Keratinocyte (primary cell): ENCODE data around the gene THBD. TPM values are rescaled to one million over a fixed set of nuclear protein-coding genes. Genes with fewer than 3 reads are reported as not detected.

Experiments
- DNase-seq: peaks from one replicate; pipeline ENCODE4 v3.0.0-alpha.2; 2011; ENCODE audit warnings: low read depth, missing footprints, low spot score
- FAIRE-seq: peaks from 2 replicates; lab custom pipeline; 2011; peaks lifted over from hg19 to GRCh38; lab: Jason Lieb, UNC
- H2AFZ ChIP-seq: 2 replicates; pipeline ENCODE4 v1.6.0; 2012; ENCODE audit warnings: low read length, control low read depth, inconsistent platforms; ENCODE audit not compliant: control insufficient read depth
- H3K27ac ChIP-seq: 2 replicates; pipeline ENCODE4 v1.5.1; 2011; ENCODE audit warnings: low read length; ENCODE audit not compliant: control insufficient read depth, insufficient read depth
- H3K27me3 ChIP-seq: 3 replicates; pipeline ENCODE4 v1.6.0; 2011; ENCODE audit warnings: low read length; ENCODE audit not compliant: control insufficient read depth, insufficient read depth; ENCODE audit errors: extremely low read depth
- H3K36me3 ChIP-seq, 2 experiments: 2 replicates in 1 of 2; 3 replicates in 1 of 2; pipeline ENCODE4 v1.5.1; 2011; ENCODE audit warnings: low read length in 2 of 2, mild to moderate bottlenecking in 1 of 2; ENCODE audit not compliant: control insufficient read depth in 2 of 2, insufficient read depth in 2 of 2; ENCODE audit errors: extremely low read depth in 1 of 2
- H3K4me1 ChIP-seq: 3 replicates; pipeline ENCODE4 v1.5.1; 2011; ENCODE audit warnings: low read length; ENCODE audit not compliant: control insufficient read depth, insufficient read depth; ENCODE audit errors: extremely low read depth
- H3K4me2 ChIP-seq: 3 replicates; pipeline ENCODE4 v1.6.0; 2011; ENCODE audit warnings: low read depth, low read length; ENCODE audit not compliant: control insufficient read depth, insufficient read depth; ENCODE audit errors: extremely low read depth
- H3K4me3 ChIP-seq, 3 experiments: fragments of 200-600 bp in 1 of 3; sonication (generic) in 1 of 3; 2 replicates in 2 of 3; 3 replicates in 1 of 3; pipeline ENCODE4 v1.5.1; 2011 to 2016; ENCODE audit warnings: low read length in 3 of 3, mild to moderate bottlenecking in 3 of 3, control low read depth in 2 of 3, inconsistent platforms in 1 of 3, low read depth in 1 of 3, mixed read lengths in 1 of 3, mixed run types in 1 of 3, moderate library complexity in 1 of 3; ENCODE audit not compliant: control insufficient read depth in 2 of 3, insufficient read depth in 2 of 3; ENCODE audit errors: extremely low read depth in 1 of 3
- H3K79me2 ChIP-seq: 2 replicates; pipeline ENCODE4 v1.6.0; 2012; ENCODE audit warnings: low read length; ENCODE audit not compliant: control insufficient read depth, insufficient read depth
- H3K9ac ChIP-seq: 3 replicates; pipeline ENCODE4 v1.6.0; 2011; ENCODE audit warnings: low read length; ENCODE audit not compliant: control insufficient read depth, insufficient read depth; ENCODE audit errors: extremely low read depth
- H3K9me1 ChIP-seq: 3 replicates; pipeline ENCODE4 v1.6.0; 2011; ENCODE audit warnings: low read length; ENCODE audit not compliant: control insufficient read depth, insufficient read depth; ENCODE audit errors: extremely low read depth
- H3K9me3 ChIP-seq: 2 replicates; pipeline ENCODE4 v1.5.1; 2012; ENCODE audit warnings: low read depth, low read length; ENCODE audit not compliant: control insufficient read depth
- H4K20me1 ChIP-seq: 3 replicates; pipeline ENCODE4 v1.6.0; 2011; ENCODE audit warnings: low read length; ENCODE audit not compliant: control insufficient read depth, insufficient read depth; ENCODE audit errors: extremely low read depth
- CTCF ChIP-seq, 3 experiments: IDR thresholded peaks in 1 of 3; conservative IDR thresholded peaks in 1 of 3; optimal IDR thresholded peaks in 1 of 3; 2 replicates in 2 of 3; 3 replicates in 1 of 3; pipeline versions ENCODE3 to v1.5.1; 2011; ENCODE audit warnings: low read length in 3 of 3, mild to moderate bottlenecking in 3 of 3, moderate library complexity in 2 of 3, control low read depth in 1 of 3, inconsistent platforms in 1 of 3; ENCODE audit not compliant: insufficient read depth in 2 of 3; ENCODE audit errors: extremely low read depth in 1 of 3
- EZH2 ChIP-seq: IDR thresholded peaks from one replicate; pipeline ENCODE4 v1.6.1; 2012; ENCODE audit warnings: inconsistent platforms, mild to moderate bottlenecking, low read length, moderate library complexity
- dilution Hi-C: fragments of 300-500 bp; cut with MboI; formaldehyde crosslinking; loops from one replicate; pipeline ENCODE4 v1.7.0; 2020; ENCODE audit warnings: low sequenced_read_pairs; ENCODE audit not compliant: extremely low pct_ligation_motif_present
- polyA minus RNA-seq, 3 experiments: library from RNA; depleted of rRNA, polyadenylated mRNA; stranded (reverse); fragments of >200 nt; gene quantifications; 1 replicate in 1 of 3; 2 replicates in 1 of 3; 3 replicates in 1 of 3; pipeline ENCODE4 v1.2.3, GENCODE V29; 2011
- polyA plus RNA-seq, 5 experiments: library from polyadenylated mRNA; depleted of rRNA in 3 of 5; stranded (reverse) in 3 of 5; stranded (forward) in 1 of 5; unstranded in 1 of 5; fragments of >200 nt; gene quantifications; 1 replicate in 1 of 5; 2 replicates in 3 of 5; 3 replicates in 1 of 5; pipeline versions ENCODE4 v1.2.1 to v1.2.3, GENCODE V29; 2011 to 2012; ENCODE audit warnings: missing spikeins in 2 of 5, low read depth in 1 of 5, low replicate concordance in 1 of 5

THBD gene
- polyA plus RNA-seq (2.1 to 6.2 TPM (median 4.7 TPM) in 3 replicates), polyA minus RNA-seq (1.6 to 4.6 TPM (median 3.7 TPM) in 3 replicates)
- 8.9 TPM for polyA plus RNA-seq (2011; ENCODE audit: low read depth)
- 2.0 and 2.1 TPM in 2 replicates for polyA plus RNA-seq (2011; cell fraction: cytosol; rRNA removed)
- 11.2 and 11.4 TPM in 2 replicates for polyA plus RNA-seq (2011; cell fraction: nucleus; rRNA removed)
- polyA plus RNA-seq (2012; ENCODE audit: low replicate concordance): 1.9 and 19.0 TPM in 2 replicates
- 3.8 TPM for polyA minus RNA-seq (2011; cell fraction: cytosol; rRNA and poly(A)+ RNA removed)
- polyA minus RNA-seq (2011; cell fraction: nucleus; rRNA and poly(A)+ RNA removed): 9.2 and 9.4 TPM in 2 replicates

- H3K9ac ChIP-seq: peak within 1 kb of the TSS; percentile 73
- peak within 1 kb of the TSS; percentile 89 for H2AFZ ChIP-seq
- H3K79me2 ChIP-seq: no peaks in the 10 kb centered on the region
- peak within 1 kb of the TSS; percentile 64 for H3K27ac ChIP-seq
- peak; percentile 35 for DNase-seq
- no peak for TF ChIP-seq CTCF (optimal IDR thresholded peaks at IDR 0.05 in 1 of 3, IDR thresholded peaks at IDR 0.05 in 1 of 3, conservative IDR thresholded peaks at IDR 0.05 in 1 of 3; ENCODE audit: extremely low read depth in 1 of 3, insufficient read depth in 2 of 3, low read length in 3 of 3)
- TF ChIP-seq EZH2: no peak
- H3K36me3 ChIP-seq: no peaks in the 10 kb centered on the region
- no peaks in the 10 kb centered on the region for H3K9me1 ChIP-seq
- no peaks in the 10 kb centered on the region for H4K20me1 ChIP-seq
- H3K4me2 ChIP-seq: peak within 1 kb of the TSS; percentile 93
- H3K4me3 ChIP-seq: peak within 1 kb of the TSS; percentile 46 to 72 (median 66)
- no peaks in the 10 kb centered on the region for H3K9me3 ChIP-seq
- dilution Hi-C loops: loop anchor here (25.0 kb wide), 1 partner anchor 138 kb away; no protein-coding TSS in a partner anchor
- H3K4me1 ChIP-seq: peaks cover 19% of the 10 kb centered on the region
- H3K27me3 ChIP-seq: no peaks in the 10 kb centered on the region
- FAIRE-seq: peak; percentile 41
Observed at GRCh38 chr20:23049201-23050075, at the start of gene THBD. TSS of gene THBD (minus strand) at chr20:23049672. CDS start at chr20:23049504, 168 bp downstream.

GRCh38 chr20:23097636-23098580 is 48.4 kb upstream of the THBD start:
- Histone ChIP-seq H2AFZ (no peak overlapping the region), H3K36me3 (no peaks in the 10 kb centered on the region), H3K9me1 (no peaks in the 10 kb centered on the region), H3K4me1 (peaks cover 45% of the 10 kb centered on the region), H4K20me1 (no peaks in the 10 kb centered on the region), H3K4me3 (no peak overlapping the region), H3K9me3 (no peaks in the 10 kb centered on the region), H3K9ac (no peak overlapping the region), H3K27ac (peak overlapping the region; percentile 32), H3K4me2 (no peak overlapping the region), H3K27me3 (no peaks in the 10 kb centered on the region), H3K79me2 (no peaks in the 10 kb centered on the region)
- DNase-seq (no peak), FAIRE-seq (no peak)
- dilution Hi-C loops: no loop called here
- no peak for TF ChIP-seq CTCF (optimal IDR thresholded peaks at IDR 0.05 in 1 of 3, IDR thresholded peaks at IDR 0.05 in 1 of 3, conservative IDR thresholded peaks at IDR 0.05 in 1 of 3; ENCODE audit: extremely low read depth in 1 of 3, insufficient read depth in 2 of 3, low read length in 3 of 3)
- TF ChIP-seq EZH2: no peak
